ENCODE results near the gene KDM4F.

- TF ChIP-seq CTCF (IDR thresholded peaks at IDR 0.05) = no peak
- no peak for TF ChIP-seq POLR2A (IDR thresholded peaks at IDR 0.05)
Observed at GRCh38 chr11:95005642-95006041, 43.6 kb upstream of the KDM4F start.

Data from right lobe of liver (tissue), 4 donors.